Measurements from ENCODE around the gene ZBTB7A.

- no peak for TF ChIP-seq POLR2A (IDR thresholded peaks at IDR 0.05)
- TF ChIP-seq CTCF (IDR thresholded peaks at IDR 0.05) = no peak
These were observed 6.0 kb downstream of the ZBTB7A start for GRCh38 chr19:4060621-4061177.
